ENCODE measurements around the gene CHD3. TPM values are rescaled to one million over a fixed set of nuclear protein-coding genes. Genes with fewer than 3 reads are reported as not detected.
A peak's percentile ranks its signal among the peaks of the same experiment; 100 is the strongest.

The CHD3 gene
- total and polyA plus RNA-seq, 4 donors: 60.9 to 112 (median 76.5) TPM

- Histone ChIP-seq H3K4me1 (ENCODE audit: control insufficient read depth in 5 of 5, insufficient read depth in 5 of 5, low read length in 5 of 5) (peaks cover 7 to 82% (median 20%) of the 10 kb centered on the region in 5 donors), H3K27me3 (ENCODE audit: control insufficient read depth in 3 of 3, insufficient read depth in 3 of 3, low read length in 2 of 3) (no peaks in the 10 kb centered on the region), H3K36me3 (ENCODE audit: control insufficient read depth in 4 of 4, insufficient read depth in 4 of 4, low read length in 4 of 4) (peaks cover 0 to 8% (median 4%) of the 10 kb centered on the region in 4 donors), H3K9me3 (ENCODE audit: control insufficient read depth in 4 of 4, insufficient read depth in 3 of 4, low read length in 3 of 4) (no peaks in the 10 kb centered on the region), H3K27ac (ENCODE audit: low read depth in 1 of 2, low read length in 1 of 2) (peak overlapping the region in 1 of 2 donors; percentile 100), H3K9ac (ENCODE audit: insufficient read depth in 1 of 2, low read length in 2 of 2) (no peak overlapping the region), H3K4me3 (no peak overlapping the region)
- no peak for TF ChIP-seq CTCF (IDR thresholded peaks at IDR 0.05; ENCODE audit: control extremely low read depth, extremely low read depth)
- no peak for ATAC-seq (ENCODE audit: insufficient read depth, low FRiP score)
- no peak for DNase-seq
- 19 to 45% methylated on average over 1 of the region's 1 CpG for WGBS, 2 donors
Observed at GRCh38 chr17:7840441-7840840, 48.1 kb upstream of the CHD3 start.

GRCh38 chr17:7840875-7841274, 47.7 kb upstream of the CHD3 start:
- WGBS, 2 donors: 68 to 73% methylated on average over 1 of the region's 1 CpG
- H3K27ac ChIP-seq (ENCODE audit: low read depth in 1 of 2, low read length in 1 of 2): peak overlapping the region; percentile 79 to 100
- H3K9ac ChIP-seq (ENCODE audit: insufficient read depth in 1 of 2, low read length in 2 of 2): no peak overlapping the region
- DNase-seq: no peak
- peaks cover 0 to 12% (median 7%) of the 10 kb centered on the region in 4 donors for H3K36me3 ChIP-seq (ENCODE audit: control insufficient read depth in 4 of 4, insufficient read depth in 4 of 4, low read length in 4 of 4)
- H3K4me1 ChIP-seq (ENCODE audit: control insufficient read depth in 5 of 5, insufficient read depth in 5 of 5, low read length in 5 of 5): peaks cover 7 to 80% (median 20%) of the 10 kb centered on the region in 5 donors
- no peaks in the 10 kb centered on the region for H3K27me3 ChIP-seq (ENCODE audit: control insufficient read depth in 3 of 3, insufficient read depth in 3 of 3, low read length in 2 of 3)
- ATAC-seq (ENCODE audit: insufficient read depth, low FRiP score): no peak
- no peaks in the 10 kb centered on the region for H3K9me3 ChIP-seq (ENCODE audit: control insufficient read depth in 4 of 4, insufficient read depth in 3 of 4, low read length in 3 of 4)
- TF ChIP-seq CTCF (IDR thresholded peaks at IDR 0.05; ENCODE audit: control extremely low read depth, extremely low read depth): no peak
- no peak overlapping the region for H3K4me3 ChIP-seq

- TF ChIP-seq CTCF (IDR thresholded peaks at IDR 0.05; ENCODE audit: control extremely low read depth, extremely low read depth): peak; percentile 5
- no peaks in the 10 kb centered on the region for H3K27me3 ChIP-seq (ENCODE audit: control insufficient read depth in 3 of 3, insufficient read depth in 3 of 3, low read length in 2 of 3)
- H3K9ac ChIP-seq (ENCODE audit: insufficient read depth in 1 of 2, low read length in 2 of 2): peak overlapping the region in 1 of 2 donors; percentile 62
- H3K4me3 ChIP-seq: peak overlapping the region; percentile 60
- no peaks in the 10 kb centered on the region for H3K9me3 ChIP-seq (ENCODE audit: control insufficient read depth in 4 of 4, insufficient read depth in 3 of 4, low read length in 3 of 4)
- peaks cover 7 to 75% (median 20%) of the 10 kb centered on the region in 5 donors for H3K4me1 ChIP-seq (ENCODE audit: control insufficient read depth in 5 of 5, insufficient read depth in 5 of 5, low read length in 5 of 5)
- WGBS, 2 donors: 3 to 6% methylated on average over 30 to 34 of the region's 34 CpGs
- peaks cover 0 to 12% (median 10%) of the 10 kb centered on the region in 4 donors for H3K36me3 ChIP-seq (ENCODE audit: control insufficient read depth in 4 of 4, insufficient read depth in 4 of 4, low read length in 4 of 4)
- ATAC-seq (ENCODE audit: insufficient read depth, low FRiP score): peak; percentile 36
- H3K27ac ChIP-seq (ENCODE audit: low read depth in 1 of 2, low read length in 1 of 2): peak overlapping the region; percentile 85 to 100
- DNase-seq: peak; percentile 78 to 84 (median 84)
Observed at GRCh38 chr17:7841396-7841914, 47.1 kb upstream of the CHD3 start.

All from lung (tissue), 12 donors.